HEK293 (cell line): ENCODE data around the gene CENPVL1.
"Not testable (repeated sequence)": the region's sequence is repeated elsewhere in the genome, so short reads cannot be mapped to it uniquely, and the experiment has no call there.

Experiments
- CTCF ChIP-seq: fragments of 450-650 bp; formaldehyde crosslinking; IDR thresholded peaks from 2 replicates; pipeline ENCODE4 v1.5.1; 2016; ENCODE audit warnings: missing biosample characterization, missing genetic modification characterization
- KLF1 ChIP-seq: fragments of 450-650 bp; formaldehyde crosslinking; IDR thresholded peaks from 2 replicates; pipeline ENCODE4 v1.5.1; 2016; ENCODE audit warnings: missing biosample characterization, missing genetic modification characterization
- KLF16 ChIP-seq: fragments of 450-650 bp; formaldehyde crosslinking; IDR thresholded peaks from 2 replicates; pipeline ENCODE4 v1.5.1; 2017; ENCODE audit warnings: missing biosample characterization, missing genetic modification characterization
- REST ChIP-seq: fragments of 450-650 bp; formaldehyde crosslinking; IDR thresholded peaks from 2 replicates; pipeline ENCODE4 v1.5.1; 2016; ENCODE audit warnings: missing biosample characterization, missing genetic modification characterization
- ZBTB7A ChIP-seq: fragments of 450-650 bp; formaldehyde crosslinking; IDR thresholded peaks from 2 replicates; pipeline ENCODE4 v1.5.1; 2016; ENCODE audit warnings: low read depth, missing biosample characterization, missing genetic modification characterization
- ZNF175 ChIP-seq: fragments of 450-650 bp; formaldehyde crosslinking; IDR thresholded peaks from 2 replicates; pipeline ENCODE4 v1.5.1; 2016; ENCODE audit warnings: missing biosample characterization, missing genetic modification characterization
- ZNF221 ChIP-seq: fragments of 450-650 bp; formaldehyde crosslinking; IDR thresholded peaks from 2 replicates; pipeline ENCODE4 v1.5.1; 2017; ENCODE audit warnings: missing biosample characterization, missing genetic modification characterization, borderline replicate concordance
- ZNF24 ChIP-seq: fragments of 450-650 bp; formaldehyde crosslinking; IDR thresholded peaks from 2 replicates; pipeline ENCODE4 v1.5.1; 2016; ENCODE audit warnings: missing biosample characterization, missing genetic modification characterization
- ZNF274 ChIP-seq, 2 experiments: fragments of 200-500 bp in 1 of 2; fragments of 450-650 bp in 1 of 2; sonication (Bioruptor generic) in 1 of 2; formaldehyde crosslinking in 1 of 2; IDR thresholded peaks; 2 replicates each; pipeline versions ENCODE4 v1.5.1 to v1.6.1; 2014 to 2016; ENCODE audit warnings: borderline replicate concordance in 1 of 2, inconsistent platforms in 1 of 2, low read length in 1 of 2, missing biosample characterization in 1 of 2, missing genetic modification characterization in 1 of 2
- ZNF514 ChIP-seq: fragments of 450-650 bp; formaldehyde crosslinking; IDR thresholded peaks from 2 replicates; pipeline ENCODE4 v1.5.1; 2016; ENCODE audit warnings: missing biosample characterization, missing genetic modification characterization
- ZNF747 ChIP-seq: fragments of 450-650 bp; formaldehyde crosslinking; IDR thresholded peaks from 2 replicates; pipeline ENCODE4 v1.5.1; 2016; ENCODE audit warnings: missing biosample characterization, missing genetic modification characterization
- ZNF768 ChIP-seq: fragments of 450-650 bp; formaldehyde crosslinking; IDR thresholded peaks from 2 replicates; pipeline ENCODE4 v1.5.1; 2018; ENCODE audit warnings: missing biosample characterization, mild to moderate bottlenecking, missing genetic modification characterization
- ZSCAN30 ChIP-seq: fragments of 450-650 bp; IDR thresholded peaks from 2 replicates; pipeline ENCODE4 v1.5.1; 2018; ENCODE audit warnings: missing biosample characterization, mild to moderate bottlenecking, missing genetic modification characterization, moderate library complexity

GRCh38 chrX:51679689-51680433 lies 30.5 kb upstream of the CENPVL1 start:
- TF ChIP-seq KLF16 (tag by site-specific recombination); ZNF175 (tag by site-specific recombination); CTCF (tag by site-specific recombination); REST; ZNF221 (tag by site-specific recombination); ZNF514 (tag by site-specific recombination); ZBTB7A (tag by site-specific recombination); ZSCAN30; ZNF747 (tag by site-specific recombination); ZNF274 (IDR thresholded peaks at IDR 0.05; ENCODE audit: low read length); ZNF274 (tag by site-specific recombination; IDR thresholded peaks at IDR 0.05; ENCODE audit: borderline replicate concordance); ZNF768 (tag by site-specific recombination); ZNF24 (tag by site-specific recombination); KLF1 (tag by site-specific recombination): not testable (repeated sequence)
